ENCODE results near the gene ANKRD13B.

DNA sequence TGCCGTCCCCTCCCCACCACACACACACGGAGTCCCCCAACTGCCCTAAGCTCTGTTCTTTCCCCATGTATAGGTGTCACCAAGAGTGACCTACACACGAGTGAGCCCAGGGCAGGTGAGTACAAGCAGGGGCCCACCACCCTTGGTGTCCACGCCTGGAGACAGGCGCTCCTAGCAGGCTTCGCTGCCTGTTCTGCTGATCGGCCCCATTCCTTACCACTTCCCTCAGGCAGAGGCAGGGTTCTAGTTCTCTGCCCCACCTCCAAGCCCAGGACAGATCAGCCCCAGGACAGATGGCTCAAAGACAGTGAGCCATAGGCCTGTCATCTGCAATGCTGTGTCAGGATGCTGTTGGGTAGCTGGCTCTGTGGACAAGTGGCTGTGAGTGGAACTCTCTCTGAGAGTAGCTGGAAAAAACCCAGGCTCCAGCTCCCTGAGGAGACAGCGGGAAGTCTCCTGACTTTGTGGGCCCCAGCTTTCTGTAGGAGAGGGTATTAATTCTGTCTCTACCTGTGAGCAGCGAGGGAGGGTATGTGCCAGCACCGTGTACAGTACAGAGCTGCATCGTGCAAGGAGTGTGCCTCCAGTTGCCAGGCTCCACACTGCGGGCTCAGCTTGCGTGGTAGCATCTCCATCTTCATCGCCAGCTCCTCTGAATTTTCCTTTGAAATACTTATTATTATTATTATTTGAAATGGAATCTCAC lies 23.5 kb upstream of the ANKRD13B start:
- TF ChIP-seq GATA2 (IDR thresholded peaks at IDR 0.05; ENCODE audit: low read depth, low read length) (no peak), GATA3 (IDR thresholded peaks at IDR 0.05; ENCODE audit: low read depth, low read length) (no peak)

Measured in SH-SY5Y (cell line).